Skeletal muscle satellite cell (primary cell): Measurements from ENCODE around the gene C17orf67.

Experiments
- H3K27me3 ChIP-seq: 2 replicates; pipeline ENCODE4 v1.7.0; 2013; ENCODE audit warnings: low read length; ENCODE audit not compliant: control insufficient read depth, insufficient read depth
- H3K36me3 ChIP-seq: 2 replicates; pipeline ENCODE4 v1.7.0; 2013; ENCODE audit warnings: mild to moderate bottlenecking, control low read depth, low read length; ENCODE audit not compliant: insufficient read depth
- H3K4me1 ChIP-seq: 2 replicates; pipeline ENCODE4 v1.7.0; 2013; ENCODE audit warnings: low read length; ENCODE audit not compliant: control insufficient read depth, insufficient read depth
- H3K4me2 ChIP-seq: 2 replicates; pipeline ENCODE4 v1.7.0; 2013; ENCODE audit warnings: mild to moderate bottlenecking, low read length
- H3K4me3 ChIP-seq: 2 replicates; pipeline ENCODE4 v1.7.0; 2013; ENCODE audit warnings: low read length
- H3K9ac ChIP-seq: 2 replicates; pipeline ENCODE4 v1.7.0; 2013; ENCODE audit warnings: mild to moderate bottlenecking, low read depth, low read length, moderate library complexity
- H3K9me3 ChIP-seq: replicated peaks from 2 replicates; pipeline ENCODE4 v1.7.0; 2013; ENCODE audit warnings: mild to moderate bottlenecking, control low read depth, low read length

Gene C17orf67

GRCh38 chr17:56863974-56864373 is 30.3 kb upstream of the C17orf67 start:
- Histone ChIP-seq H3K27me3 (no peaks in the 10 kb centered on the region), H3K36me3 (peaks cover 14% of the 10 kb centered on the region), H3K4me2 (no peak overlapping the region), H3K9ac (no peak overlapping the region), H3K4me1 (peaks cover 9% of the 10 kb centered on the region), H3K4me3 (no peak overlapping the region), H3K9me3 (no peaks in the 10 kb centered on the region)

- peaks cover 16% of the 10 kb centered on the region for H3K36me3 ChIP-seq
- no peaks in the 10 kb centered on the region for H3K27me3 ChIP-seq
- no peaks in the 10 kb centered on the region for H3K4me1 ChIP-seq
- H3K4me2 ChIP-seq, result no peak overlapping the region
- H3K9ac ChIP-seq, result no peak overlapping the region
- H3K9me3 ChIP-seq, result no peaks in the 10 kb centered on the region
- no peak overlapping the region for H3K4me3 ChIP-seq
Observed at GRCh38 chr17:56861899-56862298, 28.2 kb upstream of the C17orf67 start.

- H3K9ac ChIP-seq, result no peak overlapping the region
- H3K4me3 ChIP-seq, result no peak overlapping the region
- H3K4me2 ChIP-seq, result no peak overlapping the region
- no peaks in the 10 kb centered on the region for H3K27me3 ChIP-seq
- H3K4me1 ChIP-seq, result no peaks in the 10 kb centered on the region
- no peaks in the 10 kb centered on the region for H3K9me3 ChIP-seq
- peaks cover 5% of the 10 kb centered on the region for H3K36me3 ChIP-seq
Observed at GRCh38 chr17:56851008-56851407, 17.3 kb upstream of the C17orf67 start.

- no peak overlapping the region for H3K4me2 ChIP-seq
- H3K4me1 ChIP-seq, result no peaks in the 10 kb centered on the region
- H3K9me3 ChIP-seq, result no peaks in the 10 kb centered on the region
- H3K4me3 ChIP-seq, result no peak overlapping the region
- H3K36me3 ChIP-seq, result peaks cover 5% of the 10 kb centered on the region
- H3K9ac ChIP-seq, result no peak overlapping the region
- no peaks in the 10 kb centered on the region for H3K27me3 ChIP-seq
Observed at GRCh38 chr17:56850591-56850990, 16.9 kb upstream of the C17orf67 start.

GRCh38 chr17:56849131-56849530 is 15.4 kb upstream of the C17orf67 start:
- H3K9me3 ChIP-seq, result no peaks in the 10 kb centered on the region
- H3K4me3 ChIP-seq, result no peak overlapping the region
- H3K27me3 ChIP-seq, result no peaks in the 10 kb centered on the region
- H3K4me2 ChIP-seq, result no peak overlapping the region
- no peak overlapping the region for H3K9ac ChIP-seq
- H3K4me1 ChIP-seq, result no peaks in the 10 kb centered on the region
- peaks cover 5% of the 10 kb centered on the region for H3K36me3 ChIP-seq

GRCh38 chr17:56847106-56847505 is 13.4 kb upstream of the C17orf67 start:
- H3K9me3 ChIP-seq, result no peaks in the 10 kb centered on the region
- H3K4me1 ChIP-seq, result no peaks in the 10 kb centered on the region
- no peak overlapping the region for H3K4me2 ChIP-seq
- H3K27me3 ChIP-seq, result no peaks in the 10 kb centered on the region
- no peak overlapping the region for H3K9ac ChIP-seq
- peaks cover 5% of the 10 kb centered on the region for H3K36me3 ChIP-seq
- H3K4me3 ChIP-seq, result no peak overlapping the region

- Histone ChIP-seq H3K36me3 (no peaks in the 10 kb centered on the region), H3K9me3 (no peaks in the 10 kb centered on the region), H3K4me2 (no peak overlapping the region), H3K4me1 (no peaks in the 10 kb centered on the region), H3K27me3 (no peaks in the 10 kb centered on the region), H3K9ac (no peak overlapping the region), H3K4me3 (no peak overlapping the region)
Observed at GRCh38 chr17:56845934-56846333, 12.2 kb upstream of the C17orf67 start.

- Histone ChIP-seq H3K4me2 (no peak overlapping the region), H3K36me3 (no peaks in the 10 kb centered on the region)
Observed at GRCh38 chr17:56842577-56842976, 8.9 kb upstream of the C17orf67 start.

GRCh38 chr17:56838687-56839086 is 5.0 kb upstream of the C17orf67 start:
- Histone ChIP-seq H3K4me2 (no peak overlapping the region), H3K27me3 (no peaks in the 10 kb centered on the region), H3K4me1 (peaks cover 14% of the 10 kb centered on the region), H3K36me3 (no peaks in the 10 kb centered on the region), H3K9me3 (no peaks in the 10 kb centered on the region), H3K4me3 (no peak overlapping the region), H3K9ac (no peak overlapping the region)

More at GRCh38 chr17:56842577-56842976, 8.9 kb upstream of the C17orf67 start:
- H3K9me3 ChIP-seq, result no peaks in the 10 kb centered on the region
- no peak overlapping the region for H3K4me3 ChIP-seq
- H3K4me1 ChIP-seq, result no peaks in the 10 kb centered on the region
- no peak overlapping the region for H3K9ac ChIP-seq
- H3K27me3 ChIP-seq, result no peaks in the 10 kb centered on the region

GRCh38 chr17:56835264-56835585 is 1.5 kb upstream of the C17orf67 start:
- no peak overlapping the region for H3K9ac ChIP-seq
- H3K27me3 ChIP-seq, result no peaks in the 10 kb centered on the region
- no peaks in the 10 kb centered on the region for H3K36me3 ChIP-seq
- peak overlapping the region; percentile 94 for H3K4me3 ChIP-seq
- peak overlapping the region; percentile 98 for H3K4me2 ChIP-seq
- H3K9me3 ChIP-seq, result no peaks in the 10 kb centered on the region
- peaks cover 22% of the 10 kb centered on the region for H3K4me1 ChIP-seq

- Histone ChIP-seq H3K4me1 (peaks cover 22% of the 10 kb centered on the region), H3K27me3 (no peaks in the 10 kb centered on the region), H3K9me3 (no peaks in the 10 kb centered on the region), H3K9ac (peak overlapping the region; percentile 83), H3K4me3 (peak overlapping the region; percentile 94), H3K36me3 (no peaks in the 10 kb centered on the region), H3K4me2 (peak overlapping the region; percentile 98)
Observed at GRCh38 chr17:56834380-56835263, 902 bp upstream of the C17orf67 start.
